Lung (tissue), 16 donors: ENCODE results near the gene PRPF40B. TPM values are rescaled to one million over a fixed set of nuclear protein-coding genes. Genes with fewer than 3 reads are reported as not detected.

Source experiments
- ATAC-seq: fragments of 200-7000 bp; cut with Tn5 transposase; one replicate; pipeline ENCODE4 v1.9.1; 2020; ENCODE audit warnings: moderate number of reproducible peaks; ENCODE audit not compliant: insufficient read depth, low FRiP score
- DNase-seq, 3 donors: peaks; one replicate each; pipeline ENCODE4 v3.0.0-alpha.2; 2013 to 2017
- H3K27ac ChIP-seq, 2 donors: one replicate each; pipeline ENCODE4 v1.5.1; 2013; ENCODE audit warnings: mild to moderate bottlenecking in 2 of 2, moderate library complexity in 2 of 2, control low read depth in 1 of 2, inconsistent platforms in 1 of 2, low read depth in 1 of 2, low read length in 1 of 2
- H3K27me3 ChIP-seq, 3 donors: one replicate each; pipeline ENCODE4 v1.5.1; 2013; ENCODE audit warnings: low read length in 2 of 3; ENCODE audit not compliant: control insufficient read depth in 3 of 3, insufficient read depth in 3 of 3
- H3K36me3 ChIP-seq, 4 donors: one replicate each; pipeline ENCODE4 v1.5.1; 2013; ENCODE audit warnings: low read length in 4 of 4, mild to moderate bottlenecking in 1 of 4, moderate library complexity in 1 of 4; ENCODE audit not compliant: control insufficient read depth in 4 of 4, insufficient read depth in 4 of 4
- H3K4me1 ChIP-seq, 5 donors: one replicate each; pipeline ENCODE4 v1.5.1; 2013; ENCODE audit warnings: low read length in 5 of 5, mild to moderate bottlenecking in 2 of 5, moderate library complexity in 1 of 5; ENCODE audit not compliant: control insufficient read depth in 5 of 5, insufficient read depth in 5 of 5
- H3K4me3 ChIP-seq: one replicate; pipeline ENCODE4 v1.5.1; 2013; ENCODE audit warnings: mild to moderate bottlenecking, control low read depth, moderate library complexity
- H3K9ac ChIP-seq, 2 donors: one replicate each; pipeline ENCODE4 v1.5.1; 2013; ENCODE audit warnings: low read length in 2 of 2, control low read depth in 1 of 2; ENCODE audit not compliant: insufficient read depth in 1 of 2
- H3K9me3 ChIP-seq, 4 donors: one replicate each; pipeline ENCODE4 v1.5.1; 2013; ENCODE audit warnings: low read length in 3 of 4, mild to moderate bottlenecking in 1 of 4, moderate library complexity in 1 of 4; ENCODE audit not compliant: control insufficient read depth in 4 of 4, insufficient read depth in 3 of 4
- CTCF ChIP-seq: IDR thresholded peaks from 2 replicates; pipeline ENCODE4 v1.5.1; 2012; ENCODE audit warnings: mild to moderate bottlenecking; ENCODE audit errors: control extremely low read depth, extremely low read depth
- WGBS, 2 donors: extraction: QIAGEN DNeasy Blood & Tissue Kit; methylation state at CpG; one replicate each; pipeline ENCODE4 v1.1.7; 2013; 5-methylcytosine and 5-hydroxymethylcytosine counted together
- long read RNA-seq, 5 donors: transcript quantifications; one replicate each; lab custom pipeline, GENCODE V29; 2026
- polyA plus RNA-seq, 2 donors: library from polyadenylated mRNA; stranded (reverse); fragments of 200-250 nt; gene quantifications; one replicate each; pipeline ENCODE4 v1.2.1, GENCODE V29; 2013
- total RNA-seq, 2 donors: library from RNA; depleted of rRNA in 1 of 2; stranded (reverse); fragments of >200 nt in 1 of 2; gene quantifications; one replicate each; pipeline ENCODE4 v1.2.1, GENCODE V29; 2014 to 2021
- donor health status: control.
- donor health status: control.
- donor health status: Bipolar disorder and iron deficiency.
- donor health status: healthy.
- donor health status: DM: yes; HTN: yes; CAD: no.

Gene PRPF40B
- 10 to 100 TPM; 15.8 to 20.0 TPM for total RNA-seq
- polyA plus RNA-seq, result 10 to 100 TPM; 10.0 to 18.3 TPM
- long read RNA-seq, donor 1, partial matches to known transcripts, result 0 of 7 reads
- long read RNA-seq, donor 1, other reads (novel, unspliced or antisense), result 5 of 7 reads
- long read RNA-seq, donor 2, partial matches to known transcripts, result 0 of 1 reads
- long read RNA-seq, donor 2, other reads (novel, unspliced or antisense), result 0 of 1 reads
- long read RNA-seq, donor 3, partial matches to known transcripts, result 10 of 10 reads
- long read RNA-seq, donor 3, other reads (novel, unspliced or antisense), result 0 of 10 reads
- long read RNA-seq, donor 4, result 0 reads
- long read RNA-seq, donor 5, partial matches to known transcripts, result 25 of 25 reads
- long read RNA-seq, donor 5, other reads (novel, unspliced or antisense), result 0 of 25 reads

- DNase-seq (peak; percentile 85 to 91 (median 89)), ATAC-seq (peak; percentile 93)
- Histone ChIP-seq H3K27me3 (no peaks in the 10 kb centered on the region), H3K27ac (peak within 1 kb of the TSS; percentile 75 to 81), H3K4me1 (peaks cover 0 to 24% (median 4%) of the 10 kb centered on the region in 5 donors), H3K36me3 (no peaks in the 10 kb centered on the region), H3K9ac (peak within 1 kb of the TSS; percentile 20 to 89), H3K9me3 (no peaks in the 10 kb centered on the region), H3K4me3 (peak within 1 kb of the TSS; percentile 43)
- peak; percentile 18 for TF ChIP-seq CTCF
- WGBS, 2 donors, result 1 to 3% methylated on average over 51 to 76 of the region's 76 CpGs
Observed at GRCh38 chr12:49623142-49623904, at the start of gene PRPF40B. PRPF40B (plus strand) TSS chr12:49623561; CDS start chr12:49623591, 30 bp downstream.

GRCh38 chr12:49577589-49578315 lies 45.6 kb upstream of the PRPF40B start:
- DNase-seq (no peak), ATAC-seq (no peak)
- no peak for TF ChIP-seq CTCF
- peaks cover 0 to 14% (median 9%) of the 10 kb centered on the region in 5 donors for H3K4me1 ChIP-seq
- no peak overlapping the region for H3K4me3 ChIP-seq
- no peaks in the 10 kb centered on the region for H3K9me3 ChIP-seq
- no peak overlapping the region for H3K27ac ChIP-seq
- no peak overlapping the region for H3K9ac ChIP-seq
- H3K27me3 ChIP-seq, result no peaks in the 10 kb centered on the region
- peaks cover 0 to 7% (median 3%) of the 10 kb centered on the region in 4 donors for H3K36me3 ChIP-seq
- 75 to 84% methylated on average over 9 of the region's 9 CpGs for WGBS, 2 donors

GRCh38 chr12:49578471-49579112 lies 44.8 kb upstream of the PRPF40B start:
- DNase-seq (no peak), ATAC-seq (no peak)
- Histone ChIP-seq H3K36me3 (peaks cover 0 to 6% (median 1%) of the 10 kb centered on the region in 4 donors), H3K4me3 (no peak overlapping the region), H3K4me1 (peaks cover 0 to 22% (median 10%) of the 10 kb centered on the region in 5 donors), H3K9ac (no peak overlapping the region), H3K27me3 (no peaks in the 10 kb centered on the region), H3K9me3 (no peaks in the 10 kb centered on the region), H3K27ac (no peak overlapping the region)
- no peak for TF ChIP-seq CTCF
- 85% methylated on average over 13 of the region's 13 CpGs for WGBS, 2 donors
